ENCODE data around the gene CACNA1E.

CACNA1E gene

GRCh38 chr1:181592255-181592859 is 109.0 kb downstream of the CACNA1E start:
- peak in 1 of 2 experiments; percentile 10 for DNase-seq

DNA sequence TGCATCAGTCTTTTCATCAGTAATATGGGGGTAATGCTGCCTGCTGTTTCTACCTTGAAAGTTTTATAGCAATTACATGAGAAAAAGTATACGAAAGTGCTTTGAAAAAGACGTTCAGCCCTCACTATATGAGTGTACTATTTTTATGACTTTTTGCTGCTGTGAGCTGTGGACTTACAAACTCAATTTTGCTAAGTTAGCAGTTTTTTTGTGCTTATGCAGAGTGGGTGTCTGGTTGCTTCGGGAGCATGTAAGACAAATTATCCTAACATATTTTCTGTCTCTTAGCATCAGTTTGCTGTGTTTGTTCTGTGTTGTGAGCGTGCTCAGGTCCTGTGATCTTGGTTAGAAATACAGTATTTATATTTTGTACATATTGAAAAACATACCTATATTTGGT is 109.7 kb downstream of the CACNA1E start:
- no peak for DNase-seq

GRCh38 chr1:181594553-181594952 is 111.2 kb downstream of the CACNA1E start:
- DNase-seq = no peak

DNA sequence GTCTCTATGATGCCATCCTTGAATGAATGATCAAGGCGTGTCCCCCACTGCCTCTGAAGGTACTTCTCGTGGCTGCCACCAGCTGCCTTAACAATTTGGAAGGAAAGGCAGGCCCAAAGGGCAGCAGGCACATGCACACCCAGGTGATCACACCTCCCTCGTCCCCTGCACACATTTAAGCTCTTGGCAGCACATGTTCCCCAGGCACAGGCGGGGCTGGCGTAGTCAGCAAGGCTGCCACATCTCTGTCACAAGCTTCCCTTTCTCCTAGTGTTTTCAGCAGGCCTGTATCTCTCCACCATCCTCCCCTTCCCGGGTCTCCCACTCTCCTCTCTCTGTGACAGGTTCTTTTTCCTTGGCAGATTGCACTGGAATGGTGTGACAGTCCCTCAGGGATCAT is 111.9 kb downstream of the CACNA1E start:
- DNase-seq = no peak

DNA sequence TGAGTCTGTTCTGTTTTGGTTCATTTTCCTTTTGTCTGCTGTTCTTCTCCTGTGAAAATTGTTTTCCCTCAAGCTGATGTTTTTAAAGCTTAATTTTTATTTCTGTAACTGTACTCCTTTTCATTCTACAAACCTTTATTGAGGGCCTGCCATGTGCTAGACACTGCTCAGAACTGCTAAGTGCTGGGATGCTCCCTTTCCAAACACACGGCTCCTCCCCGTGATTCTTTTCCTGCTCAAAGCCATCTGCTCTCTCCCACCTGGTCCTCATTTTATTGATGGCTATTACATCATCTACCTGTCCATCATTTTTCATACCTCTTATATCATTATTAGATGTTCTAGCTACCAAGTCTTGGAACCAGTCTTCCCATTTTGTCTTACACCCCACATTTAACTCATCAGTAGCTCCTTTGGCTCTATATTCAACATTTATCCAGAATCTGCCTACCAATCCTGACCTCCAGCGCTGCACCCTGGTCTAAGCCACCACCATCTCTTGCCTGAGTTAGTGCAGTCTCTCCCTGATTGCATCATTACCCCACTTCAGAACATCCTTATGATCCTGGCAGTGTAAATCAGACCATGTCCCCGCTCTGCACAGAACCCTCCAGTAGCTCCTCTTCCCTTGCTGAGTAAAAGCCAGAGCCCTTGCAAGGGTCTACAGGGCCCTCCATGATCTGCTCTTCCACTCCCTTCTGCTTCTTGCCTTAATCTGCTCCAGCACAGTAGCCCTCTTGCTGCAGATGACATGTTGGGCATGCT is 118.1 kb downstream of the CACNA1E start:
- DNase-seq = no peak

DNA sequence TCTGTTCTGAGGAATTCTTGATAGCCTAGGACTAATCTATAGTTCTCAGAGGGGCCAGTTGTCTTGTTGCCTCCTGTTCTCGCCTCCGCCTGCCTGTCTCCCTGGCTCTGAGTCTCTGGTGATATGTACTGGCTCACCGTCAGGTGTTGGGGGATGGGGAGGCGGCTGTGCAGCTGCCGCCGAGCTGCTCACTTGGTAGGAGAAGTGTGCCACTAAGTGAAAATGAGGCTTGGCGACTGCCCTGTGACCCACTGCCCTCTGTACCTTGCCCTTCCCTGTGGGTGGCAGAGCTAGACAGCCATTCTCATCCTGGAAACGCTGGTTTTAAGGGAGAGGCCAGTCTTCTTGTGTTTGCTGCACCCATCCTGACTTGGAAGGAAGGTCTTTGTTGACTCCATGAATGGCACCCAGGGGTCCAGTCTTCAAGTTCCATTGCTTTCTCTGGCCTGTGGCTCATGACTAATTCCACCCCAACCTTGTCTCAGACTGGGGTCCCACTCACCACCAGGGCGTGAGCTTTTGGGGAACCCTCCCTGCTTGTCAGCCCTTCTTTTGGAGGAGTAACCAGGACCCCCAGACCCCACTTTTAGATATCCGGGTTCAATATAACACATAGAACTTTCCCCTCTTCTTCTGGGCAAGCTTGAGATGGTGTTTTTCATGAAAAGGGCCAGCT is 120.6 kb downstream of the CACNA1E start:
- DNase-seq = no peak

GRCh38 chr1:181604482-181605249 is 121.3 kb downstream of the CACNA1E start:
- peak in 1 of 2 experiments; percentile 9 for DNase-seq

GRCh38 chr1:181607524-181607923 is 124.2 kb downstream of the CACNA1E start:
- DNase-seq = no peak

GRCh38 chr1:181608386-181608785 is 125.1 kb downstream of the CACNA1E start:
- no peak for DNase-seq

DNA sequence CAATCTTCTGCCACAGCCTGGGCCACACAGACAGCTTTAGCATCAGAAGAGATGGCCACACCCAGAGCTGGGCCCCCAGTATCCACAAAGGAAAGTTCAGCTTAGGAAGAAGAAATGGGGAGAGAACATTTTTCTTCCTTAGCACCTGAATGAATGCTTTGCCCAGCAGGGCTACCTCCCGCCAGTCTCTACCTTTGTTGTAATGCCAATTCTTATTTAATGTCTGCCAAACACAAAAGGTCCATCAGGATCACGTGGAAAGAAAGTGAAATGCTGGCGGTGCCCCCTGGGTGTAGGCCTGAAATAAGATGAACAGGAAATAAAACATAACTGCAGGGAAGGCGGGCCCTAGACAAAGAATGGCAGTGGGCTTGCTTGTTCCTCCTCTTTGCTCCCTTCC is 125.6 kb downstream of the CACNA1E start:
- DNase-seq = no peak

- DNase-seq = no peak
Observed at GRCh38 chr1:181612100-181612499, 128.8 kb downstream of the CACNA1E start.

DNA sequence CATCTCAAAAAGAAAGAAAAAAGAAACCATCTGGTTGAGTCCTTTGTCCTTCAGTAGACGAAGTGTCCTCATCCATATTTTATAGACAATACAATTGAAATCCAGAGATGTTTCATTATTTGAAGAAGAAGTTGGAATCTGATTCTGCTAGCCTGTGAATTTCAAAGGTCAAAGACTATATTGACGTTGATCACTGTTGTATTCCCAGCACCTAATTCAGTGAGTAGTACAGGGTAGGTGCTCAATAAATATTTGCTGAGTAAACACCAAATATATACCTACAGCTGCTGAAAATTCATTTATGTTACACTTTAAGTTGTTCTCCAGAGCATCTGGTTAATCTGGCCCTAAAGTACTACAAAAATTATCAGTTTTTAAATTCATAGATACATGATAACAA is 135.2 kb downstream of the CACNA1E start:
- no peak for DNase-seq

GRCh38 chr1:181620183-181620582 is 136.9 kb downstream of the CACNA1E start:
- DNase-seq = no peak

GRCh38 chr1:181623850-181624249 is 140.5 kb downstream of the CACNA1E start:
- DNase-seq = no peak

DNA sequence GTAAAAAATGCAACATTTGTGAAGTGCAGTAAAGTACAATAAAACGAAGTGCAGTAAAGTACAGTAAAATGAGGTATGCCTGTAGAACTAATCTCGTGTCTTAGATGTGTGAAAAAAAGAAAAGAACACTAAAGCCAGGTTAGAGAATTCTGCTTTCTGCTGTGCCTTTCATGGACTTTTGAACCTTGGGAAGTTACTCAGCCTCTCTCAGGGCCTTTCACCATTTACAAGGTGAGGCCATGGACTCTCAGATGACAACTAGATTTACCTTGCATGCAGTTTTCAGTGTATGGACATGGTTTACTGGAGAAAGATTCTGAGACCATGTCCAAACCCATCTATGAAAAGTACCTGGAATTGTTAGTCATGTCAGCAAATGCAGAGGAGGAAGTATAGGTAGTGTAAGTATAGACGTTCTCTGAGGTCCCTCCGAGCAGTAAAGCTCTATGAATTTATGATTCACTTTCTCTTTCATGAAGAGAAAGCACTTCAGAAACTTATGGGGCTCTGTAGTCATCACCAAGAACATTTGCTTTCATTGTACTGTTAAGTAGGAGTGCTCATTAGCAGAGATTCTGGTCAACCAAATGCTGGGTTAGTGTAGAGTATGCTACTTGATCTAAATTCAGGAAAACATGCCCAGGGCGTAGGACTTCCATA is 143.1 kb downstream of the CACNA1E start:
- DNase-seq = no peak

GRCh38 chr1:181630398-181630797 is 147.1 kb downstream of the CACNA1E start:
- DNase-seq = no peak

DNA sequence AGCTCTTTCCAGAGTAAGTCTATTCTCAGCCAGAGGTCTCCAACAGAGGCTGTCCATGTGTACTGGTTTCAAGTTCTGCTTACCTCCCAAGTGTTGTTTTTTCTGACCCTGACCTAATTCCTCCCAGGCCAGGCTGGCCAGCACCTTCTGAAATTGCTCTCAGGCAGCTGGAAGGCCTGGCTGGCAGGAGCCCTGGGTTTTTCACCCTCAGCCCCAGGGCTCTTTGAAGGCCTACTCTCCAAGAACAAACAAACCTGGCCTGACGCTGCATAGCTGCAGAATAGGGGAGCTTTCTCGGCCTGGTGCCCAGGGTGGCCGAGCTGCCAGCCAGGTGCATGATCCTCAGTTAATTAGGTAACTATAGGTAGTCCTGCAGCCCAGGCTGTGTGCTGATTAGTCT is 147.5 kb downstream of the CACNA1E start:
- DNase-seq = peak in 1 of 2 experiments; percentile 34

- no peak for DNase-seq
Observed at GRCh38 chr1:181632492-181632891, 149.2 kb downstream of the CACNA1E start.

DNA sequence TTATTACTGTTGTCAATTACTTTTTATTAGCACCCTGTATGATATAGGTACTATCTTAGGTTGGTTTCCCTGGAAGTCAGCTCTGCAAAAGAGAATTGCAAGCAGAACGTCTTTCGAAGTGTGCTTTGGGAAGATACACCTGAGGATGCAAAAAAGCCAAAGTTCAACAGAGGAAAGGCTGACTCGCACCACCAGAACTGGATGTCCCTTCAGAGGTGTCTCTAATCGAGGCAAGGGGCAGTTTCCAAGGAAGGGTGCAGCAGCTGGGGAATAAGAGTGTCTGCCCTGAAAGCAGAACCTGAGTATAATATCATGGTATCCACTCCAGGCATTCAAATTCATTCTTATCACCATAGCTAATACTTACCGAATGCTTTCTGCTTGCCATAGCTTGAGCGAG is 149.6 kb downstream of the CACNA1E start:
- DNase-seq = no peak

- DNase-seq = no peak
Observed at GRCh38 chr1:181635110-181635509, 151.8 kb downstream of the CACNA1E start.

DNA sequence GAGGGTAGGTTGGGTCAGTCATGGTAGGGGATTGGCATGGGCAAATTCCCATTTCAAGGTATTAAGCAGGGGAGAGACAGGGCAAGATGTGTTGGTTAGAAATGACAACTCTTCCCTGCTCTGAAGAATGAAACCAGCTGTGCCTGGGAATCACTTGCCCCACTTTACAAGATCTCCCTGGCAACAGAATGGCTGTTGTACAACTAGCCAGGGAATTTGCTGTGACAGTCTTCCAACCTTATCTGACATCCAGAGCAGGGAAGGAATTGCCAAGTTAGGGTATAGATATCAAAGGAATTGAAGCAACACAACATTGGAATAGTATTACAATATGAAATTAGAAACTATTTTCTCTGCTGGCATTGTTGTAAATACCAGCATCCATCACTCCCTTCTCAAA is 154.7 kb downstream of the CACNA1E start:
- DNase-seq = no peak

- DNase-seq = no peak
Observed at GRCh38 chr1:181640956-181641355, 157.6 kb downstream of the CACNA1E start.

DNA sequence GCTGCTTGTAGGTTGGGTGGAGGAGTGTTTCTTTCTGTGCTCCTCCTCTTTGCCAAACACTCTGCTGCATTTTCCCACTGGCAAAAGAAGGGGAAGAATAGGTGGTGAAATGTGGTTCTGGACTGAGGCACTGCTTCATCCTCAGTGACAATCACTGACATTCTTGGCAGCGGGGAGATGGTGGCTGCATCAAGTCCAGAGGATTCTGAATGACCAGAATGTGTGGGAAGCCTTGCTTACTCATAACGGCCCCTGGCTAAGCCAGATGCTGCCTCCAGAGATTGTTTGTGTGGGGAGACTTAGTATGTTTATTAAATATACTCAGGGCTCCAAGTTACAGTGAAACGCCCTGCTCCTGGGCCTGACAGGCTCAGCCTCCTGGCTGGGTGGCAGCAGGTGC is 160.3 kb downstream of the CACNA1E start:
- no peak for DNase-seq
